Measurements from ENCODE around the gene UBAP1L.

GRCh38 chr15:65083262-65083701, 31.7 kb downstream of the UBAP1L start:
- TF ChIP-seq EZH2 (IDR thresholded peaks at IDR 0.05; ENCODE audit: insufficient read depth, low read length) = no peak
- TF ChIP-seq, protein P1, sequence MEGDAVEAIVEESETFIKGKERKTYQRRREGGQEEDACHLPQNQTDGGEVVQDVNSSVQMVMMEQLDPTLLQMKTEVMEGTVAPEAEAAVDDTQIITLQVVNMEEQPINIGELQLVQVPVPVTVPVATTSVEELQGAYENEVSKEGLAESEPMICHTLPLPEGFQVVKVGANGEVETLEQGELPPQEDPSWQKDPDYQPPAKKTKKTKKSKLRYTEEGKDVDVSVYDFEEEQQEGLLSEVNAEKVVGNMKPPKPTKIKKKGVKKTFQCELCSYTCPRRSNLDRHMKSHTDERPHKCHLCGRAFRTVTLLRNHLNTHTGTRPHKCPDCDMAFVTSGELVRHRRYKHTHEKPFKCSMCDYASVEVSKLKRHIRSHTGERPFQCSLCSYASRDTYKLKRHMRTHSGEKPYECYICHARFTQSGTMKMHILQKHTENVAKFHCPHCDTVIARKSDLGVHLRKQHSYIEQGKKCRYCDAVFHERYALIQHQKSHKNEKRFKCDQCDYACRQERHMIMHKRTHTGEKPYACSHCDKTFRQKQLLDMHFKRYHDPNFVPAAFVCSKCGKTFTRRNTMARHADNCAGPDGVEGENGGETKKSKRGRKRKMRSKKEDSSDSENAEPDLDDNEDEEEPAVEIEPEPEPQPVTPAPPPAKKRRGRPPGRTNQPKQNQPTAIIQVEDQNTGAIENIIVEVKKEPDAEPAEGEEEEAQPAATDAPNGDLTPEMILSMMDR (IDR thresholded peaks at IDR 0.05; ENCODE audit: insufficient read depth, low read depth, low read length) = peak; percentile 37

All from astrocyte (in vitro differentiated cells and primary cell).